Prostate gland (tissue), 2 donors: Measurements from ENCODE around the gene PPM1N.

Experiments used
- CTCF ChIP-seq, 4 experiments: fragments of 200-600 bp in 2 of 4; fragments of 450-650 bp in 2 of 4; sonication (generic) in 2 of 4; IDR thresholded peaks; 1 replicate in 3 of 4; 2 replicates in 1 of 4; pipeline ENCODE4 v1.5.1; 2016 to 2019; ENCODE audit warnings: antibody characterized with exemption in 4 of 4, mild to moderate bottlenecking in 2 of 4, moderate library complexity in 2 of 4
- POLR2A ChIP-seq: fragments of 450-650 bp; IDR thresholded peaks from one replicate; pipeline ENCODE4 v1.6.1; 2016; ENCODE audit warnings: antibody characterized with exemption, mild to moderate bottlenecking

GRCh38 chr19:45464852-45465441, 33.3 kb upstream of the PPM1N start:
- TF ChIP-seq CTCF (IDR thresholded peaks at IDR 0.05) (no peak), POLR2A (no peak)
